Endothelial cell of umbilical vein (primary cell): ENCODE measurements around the gene GEMIN5. TPM values are rescaled to one million over a fixed set of nuclear protein-coding genes. Genes with fewer than 3 reads are reported as not detected.

Experiments
- BruUV-seq: library from RNA; stranded (reverse); fragments of 400-500 nt; replicated peaks from 2 replicates; lab custom pipeline; 2021; lab: Mats Ljungman, UMichigan
- CTCF ChIA-PET: fragments of 300-600, 350-600 bp; sonication (Branson Sonifier 250); formaldehyde crosslinking; loops from one replicate; lab custom pipeline; 2021; ENCODE audit warnings: antibody characterized with exemption, inconsistent platforms; lab: Charles Lee
- POLR2A ChIA-PET: fragments of 300-600, 350-600 bp; sonication (Branson Sonifier 250); formaldehyde crosslinking; loops from one replicate; lab custom pipeline; 2021; ENCODE audit warnings: antibody characterized with exemption, inconsistent platforms; lab: Charles Lee
- DNase-seq: peaks from one replicate; pipeline ENCODE4 v3.0.0-alpha.2; 2011; ENCODE audit warnings: low read depth, low spot score
- FAIRE-seq: peaks from 2 replicates; lab custom pipeline; 2011; peaks lifted over from hg19 to GRCh38; lab: Jason Lieb, UNC
- H2AFZ ChIP-seq: 2 replicates; pipeline ENCODE4 v1.6.0; 2012; ENCODE audit warnings: low read depth, low read length, control low read depth, inconsistent platforms
- H3K27ac ChIP-seq: 2 replicates; pipeline ENCODE4 v1.5.1; 2011; ENCODE audit warnings: low read depth, mild to moderate bottlenecking, control low read depth, low read length, moderate library complexity; ENCODE audit not compliant: insufficient read depth
- H3K27me3 ChIP-seq, 2 experiments: 2 replicates each; pipeline versions ENCODE4 v1.6.0 to v1.6.1; 2011; ENCODE audit warnings: low read length in 2 of 2, mixed read lengths in 1 of 2; ENCODE audit not compliant: control insufficient read depth in 2 of 2, insufficient read depth in 2 of 2
- H3K36me3 ChIP-seq, 2 experiments: 2 replicates in 1 of 2; 3 replicates in 1 of 2; pipeline ENCODE4 v1.5.1; 2011; ENCODE audit warnings: low read length in 2 of 2, mild to moderate bottlenecking in 1 of 2, moderate library complexity in 1 of 2; ENCODE audit not compliant: control insufficient read depth in 2 of 2, insufficient read depth in 2 of 2; ENCODE audit errors: extremely low read depth in 1 of 2
- H3K4me1 ChIP-seq: 3 replicates; pipeline ENCODE4 v1.5.1; 2011; ENCODE audit warnings: mild to moderate bottlenecking, low read length; ENCODE audit not compliant: control insufficient read depth, insufficient read depth; ENCODE audit errors: extremely low read depth
- H3K4me2 ChIP-seq: 2 replicates; pipeline ENCODE4 v1.6.1; 2011; ENCODE audit warnings: low read length, control low read depth, mixed read lengths; ENCODE audit not compliant: insufficient read depth
- H3K4me3 ChIP-seq, 3 experiments: fragments of 200-600 bp in 1 of 3; sonication (generic), shearing (Covaris generic) in 1 of 3; replicated peaks in 1 of 3; 2 replicates each; pipeline ENCODE4 v1.5.1; 2011 to 2016; ENCODE audit warnings: control low read depth in 3 of 3, low read length in 3 of 3, mild to moderate bottlenecking in 2 of 3, inconsistent platforms in 1 of 3, low read depth in 1 of 3, moderate library complexity in 1 of 3; ENCODE audit not compliant: insufficient read depth in 1 of 3
- H3K79me2 ChIP-seq: 2 replicates; pipeline ENCODE4 v1.6.0; 2012; ENCODE audit warnings: low read length, inconsistent platforms; ENCODE audit not compliant: control insufficient read depth, insufficient read depth
- H3K9ac ChIP-seq: replicated peaks from 2 replicates; pipeline ENCODE3; 2011; ENCODE audit warnings: low read length, control low read depth; ENCODE audit not compliant: insufficient read depth; ENCODE audit errors: extremely low read depth
- H3K9me1 ChIP-seq: replicated peaks from 3 replicates; pipeline ENCODE4 v1.6.0; 2011; ENCODE audit warnings: mild to moderate bottlenecking, low read length; ENCODE audit not compliant: control insufficient read depth, insufficient read depth; ENCODE audit errors: extremely low read depth
- H3K9me3 ChIP-seq: replicated peaks from 2 replicates; pipeline ENCODE4 v1.5.1; 2012; ENCODE audit warnings: low read length, inconsistent platforms; ENCODE audit not compliant: control insufficient read depth, insufficient read depth
- H4K20me1 ChIP-seq: replicated peaks from 2 replicates; pipeline ENCODE3; 2011; ENCODE audit warnings: mild to moderate bottlenecking, low read length; ENCODE audit not compliant: control insufficient read depth, insufficient read depth; ENCODE audit errors: extremely low read depth
- CTCF ChIP-seq, 2 donors: IDR thresholded peaks; 1 replicate in 1 of 2; 2 replicates in 1 of 2; pipeline ENCODE4 v1.5.1; 2011; ENCODE audit warnings: low read length in 2 of 2, mild to moderate bottlenecking in 2 of 2, moderate library complexity in 2 of 2, control low read depth in 1 of 2, inconsistent platforms in 1 of 2, low read depth in 1 of 2; ENCODE audit not compliant: insufficient read depth in 1 of 2; ENCODE audit errors: extremely low read depth in 1 of 2
- EZH2 ChIP-seq: IDR thresholded peaks from 2 replicates; pipeline ENCODE4 v1.6.1; 2012; ENCODE audit warnings: borderline replicate concordance, low read depth, mild to moderate bottlenecking, moderate library complexity, low read length, inconsistent platforms; ENCODE audit not compliant: severe bottlenecking
- FOS ChIP-seq: IDR thresholded peaks from 2 replicates; pipeline ENCODE4 v1.6.1; 2011; ENCODE audit warnings: mild to moderate bottlenecking, low read length, moderate library complexity, borderline replicate concordance; ENCODE audit not compliant: insufficient read depth
- GATA2 ChIP-seq: IDR thresholded peaks from 2 replicates; pipeline ENCODE4 v1.7.0; 2011; ENCODE audit warnings: low read depth, mild to moderate bottlenecking, moderate library complexity, mixed read lengths, low read length; ENCODE audit not compliant: insufficient read length, insufficient read depth
- JUN ChIP-seq: IDR thresholded peaks from 2 replicates; pipeline ENCODE4 v1.6.1; 2011; ENCODE audit warnings: borderline replicate concordance, low read depth; ENCODE audit not compliant: insufficient read length, insufficient read depth
- MAX ChIP-seq: IDR thresholded peaks from 2 replicates; pipeline ENCODE4 v1.6.1; 2011; ENCODE audit not compliant: insufficient read depth, insufficient read length
- MYC ChIP-seq: IDR thresholded peaks from one replicate; pipeline ENCODE4 v1.6.1; 2011; ENCODE audit warnings: mild to moderate bottlenecking, low read depth, low read length
- POLR2A ChIP-seq: IDR thresholded peaks from 2 replicates; pipeline ENCODE4 v1.6.1; 2012; ENCODE audit warnings: low read depth, mild to moderate bottlenecking, control low read depth, low read length
- POLR2AphosphoS5 ChIP-seq: IDR thresholded peaks from 2 replicates; pipeline ENCODE4 v1.6.1; 2012; ENCODE audit warnings: low read depth, mild to moderate bottlenecking, control low read depth, low read length, moderate library complexity; ENCODE audit not compliant: insufficient read depth
- dilution Hi-C: fragments of 300-500 bp; cut with MboI; formaldehyde crosslinking; loops from one replicate; pipeline ENCODE4 v1.15.0; 2019; ENCODE audit warnings: low sequenced_read_pairs; ENCODE audit not compliant: extremely low pct_ligation_motif_present
- intact Hi-C: fragments of 100-400 bp; cut with micrococcal nuclease; formaldehyde crosslinking; loops from one replicate; pipeline ENCODE4 v1.10.0; 2022
- polyA plus RNA-seq, 4 experiments: library from polyadenylated mRNA; depleted of rRNA in 3 of 4; stranded (reverse) in 3 of 4; unstranded in 1 of 4; fragments of >200 nt; gene quantifications; 2 replicates each; pipeline versions ENCODE4 v1.2.1 to v1.2.3, GENCODE V29; 2011 to 2012; ENCODE audit warnings: missing spikeins in 1 of 4
- total RNA-seq: library from RNA; stranded (reverse); gene quantifications from 2 replicates; pipeline ENCODE4 v1.2.3, GENCODE V29; 2021

GEMIN5 gene
- total and polyA plus RNA-seq, 2 donors (not counting 3 experiments of a cell fraction or from before 2014, with no cell fraction given) = 7.2 to 23.1 TPM

GRCh38 chr5:154972476-154973080 lies 34.6 kb upstream of the GEMIN5 start:
- Histone ChIP-seq H3K27me3 (no peaks in the 10 kb centered on the region), H3K4me3 (no peak overlapping the region), H2AFZ (no peak overlapping the region), H3K4me1 (peaks cover 18% of the 10 kb centered on the region), H3K4me2 (no peak overlapping the region), H3K36me3 (peaks cover 4% of the 10 kb centered on the region in 2 experiments), H3K9me3 (no peaks in the 10 kb centered on the region), H3K9me1 (no peaks in the 10 kb centered on the region), H3K9ac (no peak overlapping the region), H4K20me1 (no peaks in the 10 kb centered on the region), H3K79me2 (peaks cover 11% of the 10 kb centered on the region), H3K27ac (no peak overlapping the region)
- ChIA-PET CTCF (interaction anchor here (0.6 to 6.8 kb wide), 41 partner anchors 8 to 480 kb away, joined by 3 to 191 read pairs (median 5); partner anchors contain the start of gene GEMIN5), POLR2A (no interaction called here)
- peak; percentile 74 for DNase-seq
- FAIRE-seq = peak; percentile 62
- BruUV-seq = no TSS peak
- intact Hi-C loops = loop anchor here (1.0 to 2.0 kb wide), 5 partner anchors 23 to 175 kb away; no protein-coding TSS in a partner anchor
- TF ChIP-seq FOS (no peak), GATA2 (no peak), CTCF (IDR thresholded peaks at IDR 0.05; ENCODE audit: extremely low read depth in 1 of 2, insufficient read depth in 1 of 2, low read depth in 1 of 2, low read length in 2 of 2) (peak; percentile 66 to 69)
- dilution Hi-C loops = no loop called here

GRCh38 chr5:154971501-154971900 lies 33.5 kb upstream of the GEMIN5 start:
- Histone ChIP-seq H2AFZ (no peak overlapping the region), H3K9me3 (no peaks in the 10 kb centered on the region), H3K9ac (no peak overlapping the region), H3K27ac (no peak overlapping the region), H3K4me1 (peaks cover 28% of the 10 kb centered on the region), H3K4me2 (no peak overlapping the region), H3K4me3 (no peak overlapping the region), H3K9me1 (no peaks in the 10 kb centered on the region), H3K79me2 (peaks cover 11% of the 10 kb centered on the region), H4K20me1 (no peaks in the 10 kb centered on the region), H3K27me3 (no peaks in the 10 kb centered on the region), H3K36me3 (peaks cover 4% of the 10 kb centered on the region in 2 experiments)
- ChIA-PET CTCF (interaction anchor here (1.1 to 6.8 kb wide), 14 partner anchors 9 to 175 kb away, joined by 3 to 191 read pairs (median 14); partner anchors contain the start of gene GEMIN5), POLR2A (no interaction called here)
- dilution Hi-C loops (no loop called here), intact Hi-C loops (no loop called here)
- no peak for DNase-seq
- BruUV-seq = no TSS peak
- no peak for FAIRE-seq
- TF ChIP-seq EZH2 = no peak
- TF ChIP-seq MYC = no peak
- no peak for TF ChIP-seq POLR2A
- TF ChIP-seq FOS = no peak
- TF ChIP-seq JUN = no peak
- no peak for TF ChIP-seq POLR2AphosphoS5
- no peak for TF ChIP-seq CTCF (IDR thresholded peaks at IDR 0.05; ENCODE audit: extremely low read depth in 1 of 2, insufficient read depth in 1 of 2, low read depth in 1 of 2, low read length in 2 of 2)
- no peak for TF ChIP-seq GATA2
- no peak for TF ChIP-seq MAX
